HG02981 (cell line): ENCODE data around the gene RNF166.

Experiments used
- ATAC-seq: cut with Tn5 transposase; IDR thresholded peaks from one replicate; pipeline ENCODE4 v1.9.1; 2021; ENCODE audit warnings: mild to moderate bottlenecking, moderate library complexity; ENCODE audit not compliant: unreplicated experiment

Gene RNF166

GRCh38 chr16:88724855-88725555 lies 18.8 kb upstream of the RNF166 start:
- no peak for ATAC-seq

- ATAC-seq, result no peak
Measured at GRCh38 chr16:88723911-88724310, 17.7 kb upstream of the RNF166 start.

- ATAC-seq, result no peak
Measured at GRCh38 chr16:88723507-88723887, 17.3 kb upstream of the RNF166 start.

GRCh38 chr16:88722784-88723506 lies 16.7 kb upstream of the RNF166 start:
- no peak for ATAC-seq

GRCh38 chr16:88721815-88722755 lies 15.9 kb upstream of the RNF166 start:
- ATAC-seq, result no peak

- ATAC-seq, result no peak
Measured at GRCh38 chr16:88721236-88721635, 15.0 kb upstream of the RNF166 start.

GRCh38 chr16:88720396-88720970 lies 14.3 kb upstream of the RNF166 start:
- ATAC-seq, result no peak

- ATAC-seq, result no peak
Measured at GRCh38 chr16:88719933-88720296, 13.7 kb upstream of the RNF166 start.

- ATAC-seq, result no peak
Measured at GRCh38 chr16:88719267-88719932, 13.2 kb upstream of the RNF166 start.

GRCh38 chr16:88718178-88718577 lies 12.0 kb upstream of the RNF166 start:
- no peak for ATAC-seq

- no peak for ATAC-seq
Measured at GRCh38 chr16:88716601-88717001, 10.4 kb upstream of the RNF166 start.

GRCh38 chr16:88716201-88716600 lies 10.0 kb upstream of the RNF166 start:
- no peak for ATAC-seq

GRCh38 chr16:88715312-88716190 lies 9.3 kb upstream of the RNF166 start:
- ATAC-seq, result no peak

GRCh38 chr16:88714420-88715302 lies 8.5 kb upstream of the RNF166 start:
- ATAC-seq, result no peak

- no peak for ATAC-seq
Measured at GRCh38 chr16:88713568-88714419, 7.6 kb upstream of the RNF166 start.

- no peak for ATAC-seq
Measured at GRCh38 chr16:88713054-88713453, 6.8 kb upstream of the RNF166 start.

- no peak for ATAC-seq
Measured at GRCh38 chr16:88712362-88712979, 6.3 kb upstream of the RNF166 start.
